Endothelial cell (in vitro differentiated cells): ENCODE data around the gene ABHD12B. TPM values are rescaled to one million over a fixed set of nuclear protein-coding genes. Genes with fewer than 3 reads are reported as not detected.

Experiments
- DNase-seq: peaks from one replicate; pipeline ENCODE4 v3.0.0; 2021; ENCODE audit warnings: low spot score
- H3K27ac Mint-ChIP-seq: one replicate; pipeline ENCODE4 v1.8.0; 2021; ENCODE audit warnings: mixed read lengths, inconsistent platforms; ENCODE audit not compliant: unreplicated experiment
- H3K27me3 Mint-ChIP-seq: one replicate; pipeline ENCODE4 v1.8.0; 2021; ENCODE audit warnings: mild to moderate bottlenecking, moderate library complexity, mixed read lengths, inconsistent platforms; ENCODE audit not compliant: unreplicated experiment
- H3K36me3 Mint-ChIP-seq: one replicate; pipeline ENCODE4 v1.8.0; 2021; ENCODE audit warnings: mild to moderate bottlenecking, low read depth, mixed read lengths, inconsistent platforms; ENCODE audit not compliant: unreplicated experiment
- H3K4me1 Mint-ChIP-seq: one replicate; pipeline ENCODE4 v1.8.0; 2021; ENCODE audit warnings: mild to moderate bottlenecking, mixed read lengths, inconsistent platforms; ENCODE audit not compliant: unreplicated experiment
- H3K4me3 Mint-ChIP-seq: one replicate; pipeline ENCODE4 v1.8.0; 2021; ENCODE audit warnings: mild to moderate bottlenecking, mixed read lengths, inconsistent platforms; ENCODE audit not compliant: unreplicated experiment
- H3K9me3 Mint-ChIP-seq: one replicate; pipeline ENCODE4 v1.8.0; 2021; ENCODE audit warnings: mixed read lengths, inconsistent platforms; ENCODE audit not compliant: unreplicated experiment
- CTCF ChIP-seq: fragments of 200-600 bp; sonication (generic); IDR thresholded peaks from one replicate; pipeline ENCODE4 v1.5.0; 2021; ENCODE audit warnings: antibody characterized with exemption; ENCODE audit not compliant: unreplicated experiment
- total RNA-seq: library from RNA; stranded (reverse); fragmentation: NEBNext Ultra II Directional; extraction: Animal tissue kit (Norgen Biotek cat#: 25700); gene quantifications from one replicate; pipeline ENCODE4 v1.2.1, GENCODE V29; 2021; ENCODE audit not compliant: unreplicated experiment

ABHD12B gene
- total RNA-seq, 1 donor from 2014 or later, result 2.7 TPM

- Mint-ChIP-seq H3K9me3 (no peaks in the 10 kb centered on the region), H3K4me3 (no peak overlapping the region), H3K27me3 (no peaks in the 10 kb centered on the region), H3K36me3 (no peaks in the 10 kb centered on the region), H3K4me1 (peaks cover 3% of the 10 kb centered on the region), H3K27ac (no peak overlapping the region)
- DNase-seq, result no peak
- TF ChIP-seq CTCF, result no peak
These were observed 18.0 kb upstream of the ABHD12B start for GRCh38 chr14:50853891-50854290.

- Mint-ChIP-seq H3K36me3 (no peaks in the 10 kb centered on the region), H3K4me3 (no peak overlapping the region), H3K4me1 (peaks cover 3% of the 10 kb centered on the region), H3K9me3 (no peaks in the 10 kb centered on the region), H3K27ac (no peak overlapping the region), H3K27me3 (no peaks in the 10 kb centered on the region)
- no peak for TF ChIP-seq CTCF
- DNase-seq, result no peak
These were observed 17.3 kb upstream of the ABHD12B start for GRCh38 chr14:50854521-50854920.

GRCh38 chr14:50855558-50855957 lies 16.3 kb upstream of the ABHD12B start:
- TF ChIP-seq CTCF, result no peak
- peaks cover 9% of the 10 kb centered on the region for H3K4me1 Mint-ChIP-seq
- H3K36me3 Mint-ChIP-seq, result no peaks in the 10 kb centered on the region
- DNase-seq, result no peak
- H3K27me3 Mint-ChIP-seq, result no peaks in the 10 kb centered on the region
- no peaks in the 10 kb centered on the region for H3K9me3 Mint-ChIP-seq
- H3K4me3 Mint-ChIP-seq, result no peak overlapping the region
- H3K27ac Mint-ChIP-seq, result no peak overlapping the region

GRCh38 chr14:50856660-50857059 lies 15.2 kb upstream of the ABHD12B start:
- no peak overlapping the region for H3K27ac Mint-ChIP-seq
- peaks cover 9% of the 10 kb centered on the region for H3K4me1 Mint-ChIP-seq
- H3K9me3 Mint-ChIP-seq, result no peaks in the 10 kb centered on the region
- no peak overlapping the region for H3K4me3 Mint-ChIP-seq
- no peak for TF ChIP-seq CTCF
- H3K27me3 Mint-ChIP-seq, result no peaks in the 10 kb centered on the region
- no peak for DNase-seq
- H3K36me3 Mint-ChIP-seq, result no peaks in the 10 kb centered on the region

GRCh38 chr14:50859296-50859624 lies 12.6 kb upstream of the ABHD12B start:
- no peak for TF ChIP-seq CTCF
- peaks cover 9% of the 10 kb centered on the region for H3K4me1 Mint-ChIP-seq
- no peak overlapping the region for H3K27ac Mint-ChIP-seq
- H3K27me3 Mint-ChIP-seq, result peaks cover 3% of the 10 kb centered on the region
- no peaks in the 10 kb centered on the region for H3K9me3 Mint-ChIP-seq
- DNase-seq, result no peak
- H3K36me3 Mint-ChIP-seq, result no peaks in the 10 kb centered on the region
- H3K4me3 Mint-ChIP-seq, result no peak overlapping the region
